B cell (primary cell): ENCODE results near the gene ALG6. TPM values are rescaled to one million over a fixed set of nuclear protein-coding genes. Genes with fewer than 3 reads are reported as not detected.

Experiments used
- ATAC-seq: fragments of 200-7000 bp; cut with Tn5 transposase; one replicate; pipeline ENCODE4 v1.10.0; 2021; ENCODE audit warnings: low read depth, mild to moderate bottlenecking, moderate number of reproducible peaks, moderate library complexity
- CTCF ChIA-PET: fragments of 350-600 bp; sonication (Branson Sonifier 250); formaldehyde crosslinking; loops from one replicate; lab custom pipeline; 2021; ENCODE audit warnings: antibody characterized with exemption, inconsistent platforms; lab: Charles Lee
- POLR2A ChIA-PET: fragments of 350-600 bp; sonication (Branson Sonifier 250); formaldehyde crosslinking; loops from one replicate; lab custom pipeline; 2021; ENCODE audit warnings: antibody characterized with exemption; lab: Charles Lee
- DNase-seq: peaks from one replicate; pipeline ENCODE4 v3.0.0; 2013
- H2AFZ ChIP-seq: 2 replicates; pipeline ENCODE4 v1.6.1; 2012; ENCODE audit warnings: mild to moderate bottlenecking, low read depth, low read length; ENCODE audit not compliant: insufficient read depth, poor library complexity, severe bottlenecking
- H3K27ac ChIP-seq, 2 donors: 1 replicate in 1 of 2; 2 replicates in 1 of 2; pipeline ENCODE4 v1.5.1; 2012 to 2013; ENCODE audit warnings: low read length in 2 of 2, mild to moderate bottlenecking in 2 of 2, moderate library complexity in 1 of 2
- H3K27me3 ChIP-seq, 4 experiments: fragments of 200-600 bp in 1 of 4; sonication (generic) in 1 of 4; replicated peaks in 1 of 4; 1 replicate in 2 of 4; 2 replicates in 2 of 4; pipeline versions ENCODE4 v1.6.1 to v1.7.0; 2013 to 2016; ENCODE audit warnings: low read length in 3 of 4, mild to moderate bottlenecking in 2 of 4, mixed read lengths in 1 of 4, moderate library complexity in 1 of 4; ENCODE audit not compliant: insufficient read depth in 4 of 4, control insufficient read depth in 3 of 4; ENCODE audit errors: control extremely low read depth in 1 of 4
- H3K36me3 ChIP-seq, 2 experiments: replicated peaks in 1 of 2; 1 replicate in 1 of 2; 2 replicates in 1 of 2; pipeline versions ENCODE4 v1.6.1 to v1.7.1; 2013; ENCODE audit warnings: low read length in 1 of 2; ENCODE audit not compliant: insufficient read depth in 2 of 2, control insufficient read depth in 1 of 2; ENCODE audit errors: control extremely low read depth in 1 of 2, extremely low read depth in 1 of 2
- H3K4me1 ChIP-seq, 2 donors: fragments of 200-600 bp in 1 of 2; sonication (generic) in 1 of 2; 1 replicate in 1 of 2; 2 replicates in 1 of 2; pipeline versions ENCODE4 v1.5.1 to v1.6.1; 2013 to 2017; ENCODE audit warnings: low read length in 2 of 2; ENCODE audit not compliant: control insufficient read depth in 2 of 2, insufficient read depth in 2 of 2
- H3K4me2 ChIP-seq: replicated peaks from 2 replicates; pipeline ENCODE3; 2012; ENCODE audit warnings: mild to moderate bottlenecking, low read depth, low read length; ENCODE audit not compliant: poor library complexity, severe bottlenecking
- H3K4me3 ChIP-seq, 5 experiments: fragments of 200-600 bp in 1 of 5; sonication (generic) in 1 of 5; 1 replicate in 3 of 5; 2 replicates in 2 of 5; pipeline versions ENCODE4 v1.5.1 to v1.7.0; 2011 to 2016; ENCODE audit warnings: low read length in 4 of 5, mild to moderate bottlenecking in 4 of 5, low read depth in 2 of 5, control low read depth in 1 of 5, moderate library complexity in 1 of 5; ENCODE audit not compliant: insufficient read depth in 1 of 5; ENCODE audit errors: control extremely low read depth in 1 of 5, extremely low read depth in 1 of 5
- H3K79me2 ChIP-seq: fragments of 200-600 bp; sonication (generic); one replicate; pipeline ENCODE4 v1.6.0; 2016; ENCODE audit warnings: low read length; ENCODE audit not compliant: control insufficient read depth, insufficient read depth
- H3K9ac ChIP-seq: fragments of 200-600 bp; sonication (generic); 2 replicates; pipeline ENCODE4 v1.6.1; 2017; ENCODE audit warnings: mild to moderate bottlenecking, low read length, moderate library complexity
- H3K9me3 ChIP-seq, 3 donors: one replicate each; pipeline versions ENCODE4 v1.6.1 to v1.7.1; 2013; ENCODE audit warnings: low read length in 2 of 3; ENCODE audit not compliant: control insufficient read depth in 2 of 3, insufficient read depth in 1 of 3; ENCODE audit errors: control extremely low read depth in 1 of 3
- H4K20me1 ChIP-seq: 2 replicates; pipeline ENCODE4 v1.6.0; 2012; ENCODE audit warnings: mild to moderate bottlenecking, low read length; ENCODE audit not compliant: insufficient read depth, control insufficient read depth, poor library complexity, severe bottlenecking
- H3K27ac Mint-ChIP-seq: one replicate; pipeline ENCODE4 v1.8.0; 2021; ENCODE audit warnings: mixed read lengths
- H3K27me3 Mint-ChIP-seq: one replicate; pipeline ENCODE4 v1.8.0; 2021; ENCODE audit warnings: mixed read lengths
- H3K4me1 Mint-ChIP-seq: one replicate; pipeline ENCODE4 v1.8.0; 2021; ENCODE audit warnings: mixed read lengths
- H3K4me3 Mint-ChIP-seq: one replicate; pipeline ENCODE4 v1.8.0; 2021; ENCODE audit warnings: mixed read lengths
- H3K9me3 Mint-ChIP-seq: one replicate; pipeline ENCODE4 v1.8.0; 2022; ENCODE audit warnings: mixed read lengths; ENCODE audit not compliant: insufficient read depth
- EZH2 ChIP-seq: IDR thresholded peaks from 2 replicates; pipeline ENCODE4 v1.6.1; 2012; ENCODE audit warnings: borderline replicate concordance, low read depth, mild to moderate bottlenecking, moderate library complexity, low read length; ENCODE audit not compliant: insufficient read depth, poor library complexity, severe bottlenecking
- WGBS: methylation state at CpG from one replicate; pipeline ENCODE4 v1.1.5; 2013; ENCODE audit warnings: missing lambda C conversion rate; ENCODE audit not compliant: insufficient coverage; 5-methylcytosine and 5-hydroxymethylcytosine counted together
- intact Hi-C: fragments of 100-400 bp; cut with micrococcal nuclease; formaldehyde crosslinking; loops from one replicate; pipeline ENCODE4 v1.10.0; 2022
- polyA plus RNA-seq: library from polyadenylated mRNA; depleted of rRNA; stranded (reverse); fragments of >200 nt; gene quantifications from 2 replicates; pipeline ENCODE4 v1.2.3, GENCODE V29; 2012
- total RNA-seq, 2 donors: library from RNA; stranded (reverse); fragments of 120-200 nt in 1 of 2; gene quantifications; 1 replicate in 1 of 2; 2 replicates in 1 of 2; pipeline versions ENCODE4 v1.2.3 to v1.2.4, GENCODE V29; 2013 to 2022
- TF ChIP-seq, protein P1 (sequence below): fragments of 200-600 bp; IDR thresholded peaks from one replicate; pipeline ENCODE4 v1.8.0; 2022; ENCODE audit warnings: antibody characterized with exemption, mild to moderate bottlenecking

The ALG6 gene
- total and polyA plus RNA-seq, 2 donors (not counting 1 experiment from before 2014, with no cell fraction given), result 9.7 to 31.4 TPM

GRCh38 chr1:63362578-63362977 lies 4.8 kb upstream of the ALG6 start:
- Histone ChIP-seq H3K36me3 (no peaks in the 10 kb centered on the region), H3K4me1 (peaks cover 4 to 7% of the 10 kb centered on the region in 2 donors), H2AFZ (no peak overlapping the region), H3K4me3 (no peak overlapping the region), H3K9me3 (no peaks in the 10 kb centered on the region), H3K27me3 (no peaks in the 10 kb centered on the region), H3K9ac (no peak overlapping the region), H3K79me2 (peaks cover under 1% of the 10 kb centered on the region), H4K20me1 (no peaks in the 10 kb centered on the region), H3K27ac (no peak overlapping the region), H3K4me2 (no peak overlapping the region)
- Mint-ChIP-seq H3K27me3 (peaks cover 10% of the 10 kb centered on the region), H3K9me3 (no peaks in the 10 kb centered on the region), H3K4me3 (no peak overlapping the region), H3K27ac (no peak overlapping the region), H3K4me1 (peaks cover 7% of the 10 kb centered on the region)
- CTCF ChIA-PET, result no interaction called here
- no peak for TF ChIP-seq EZH2
- TF ChIP-seq, protein P1, sequence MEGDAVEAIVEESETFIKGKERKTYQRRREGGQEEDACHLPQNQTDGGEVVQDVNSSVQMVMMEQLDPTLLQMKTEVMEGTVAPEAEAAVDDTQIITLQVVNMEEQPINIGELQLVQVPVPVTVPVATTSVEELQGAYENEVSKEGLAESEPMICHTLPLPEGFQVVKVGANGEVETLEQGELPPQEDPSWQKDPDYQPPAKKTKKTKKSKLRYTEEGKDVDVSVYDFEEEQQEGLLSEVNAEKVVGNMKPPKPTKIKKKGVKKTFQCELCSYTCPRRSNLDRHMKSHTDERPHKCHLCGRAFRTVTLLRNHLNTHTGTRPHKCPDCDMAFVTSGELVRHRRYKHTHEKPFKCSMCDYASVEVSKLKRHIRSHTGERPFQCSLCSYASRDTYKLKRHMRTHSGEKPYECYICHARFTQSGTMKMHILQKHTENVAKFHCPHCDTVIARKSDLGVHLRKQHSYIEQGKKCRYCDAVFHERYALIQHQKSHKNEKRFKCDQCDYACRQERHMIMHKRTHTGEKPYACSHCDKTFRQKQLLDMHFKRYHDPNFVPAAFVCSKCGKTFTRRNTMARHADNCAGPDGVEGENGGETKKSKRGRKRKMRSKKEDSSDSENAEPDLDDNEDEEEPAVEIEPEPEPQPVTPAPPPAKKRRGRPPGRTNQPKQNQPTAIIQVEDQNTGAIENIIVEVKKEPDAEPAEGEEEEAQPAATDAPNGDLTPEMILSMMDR, result no peak
- intact Hi-C loops, result no loop called here
- ATAC-seq, result no peak
- DNase-seq, result no peak
- no CpG with 5 or more reads among the region's 1 CpG for WGBS
- POLR2A ChIA-PET, result no interaction called here

DNA sequence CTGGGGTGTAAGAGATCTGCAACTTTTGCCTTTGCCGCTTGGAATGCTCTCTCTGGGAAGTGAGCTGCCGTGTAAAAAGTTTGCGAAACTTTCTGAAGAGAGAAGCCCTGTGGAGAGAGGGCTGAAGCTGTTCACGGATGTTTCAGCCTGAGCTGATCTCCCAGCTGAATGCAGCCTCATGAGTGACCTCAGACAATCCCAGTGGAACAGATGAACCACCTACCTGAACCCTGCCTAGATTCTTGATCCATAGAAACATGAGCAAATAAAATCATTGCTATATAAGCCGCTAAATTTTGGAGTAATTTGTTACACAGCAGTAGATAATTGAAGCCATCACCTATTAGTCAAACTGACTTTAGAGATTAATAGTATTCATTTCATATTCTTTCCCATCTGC lies 4.4 kb upstream of the ALG6 start:
- H3K9ac ChIP-seq, result no peak overlapping the region
- no peak for TF ChIP-seq EZH2
- peaks cover 10% of the 10 kb centered on the region for H3K27me3 Mint-ChIP-seq
- H3K4me1 Mint-ChIP-seq, result peaks cover 11% of the 10 kb centered on the region
- ATAC-seq (no peak), DNase-seq (no peak)
- ChIA-PET POLR2A (no interaction called here), CTCF (no interaction called here)
- H3K27ac Mint-ChIP-seq, result no peak overlapping the region
- intact Hi-C loops, result no loop called here
- H3K4me2 ChIP-seq, result no peak overlapping the region
- peaks cover 5% of the 10 kb centered on the region for H3K79me2 ChIP-seq
- no peaks in the 10 kb centered on the region for H3K9me3 ChIP-seq
- no peaks in the 10 kb centered on the region for H3K36me3 ChIP-seq
- H4K20me1 ChIP-seq, result no peaks in the 10 kb centered on the region
- H3K27ac ChIP-seq, result no peak overlapping the region
- no peak overlapping the region for H3K4me3 Mint-ChIP-seq
- no peaks in the 10 kb centered on the region for H3K9me3 Mint-ChIP-seq
- H2AFZ ChIP-seq, result no peak overlapping the region
- no peak overlapping the region for H3K4me3 ChIP-seq
- WGBS, result 97% methylated on average over 4 of the region's 5 CpGs
- peaks cover 5 to 7% of the 10 kb centered on the region in 2 donors for H3K4me1 ChIP-seq
- H3K27me3 ChIP-seq, result no peaks in the 10 kb centered on the region
